HG02763 (cell line): ENCODE measurements around the gene TPPP2.

ENCODE experiments used
- ATAC-seq: cut with Tn5 transposase; IDR thresholded peaks from one replicate; pipeline ENCODE4 v1.9.1; 2021; ENCODE audit warnings: mild to moderate bottlenecking, moderate library complexity; ENCODE audit not compliant: unreplicated experiment

The TPPP2 gene

DNA sequence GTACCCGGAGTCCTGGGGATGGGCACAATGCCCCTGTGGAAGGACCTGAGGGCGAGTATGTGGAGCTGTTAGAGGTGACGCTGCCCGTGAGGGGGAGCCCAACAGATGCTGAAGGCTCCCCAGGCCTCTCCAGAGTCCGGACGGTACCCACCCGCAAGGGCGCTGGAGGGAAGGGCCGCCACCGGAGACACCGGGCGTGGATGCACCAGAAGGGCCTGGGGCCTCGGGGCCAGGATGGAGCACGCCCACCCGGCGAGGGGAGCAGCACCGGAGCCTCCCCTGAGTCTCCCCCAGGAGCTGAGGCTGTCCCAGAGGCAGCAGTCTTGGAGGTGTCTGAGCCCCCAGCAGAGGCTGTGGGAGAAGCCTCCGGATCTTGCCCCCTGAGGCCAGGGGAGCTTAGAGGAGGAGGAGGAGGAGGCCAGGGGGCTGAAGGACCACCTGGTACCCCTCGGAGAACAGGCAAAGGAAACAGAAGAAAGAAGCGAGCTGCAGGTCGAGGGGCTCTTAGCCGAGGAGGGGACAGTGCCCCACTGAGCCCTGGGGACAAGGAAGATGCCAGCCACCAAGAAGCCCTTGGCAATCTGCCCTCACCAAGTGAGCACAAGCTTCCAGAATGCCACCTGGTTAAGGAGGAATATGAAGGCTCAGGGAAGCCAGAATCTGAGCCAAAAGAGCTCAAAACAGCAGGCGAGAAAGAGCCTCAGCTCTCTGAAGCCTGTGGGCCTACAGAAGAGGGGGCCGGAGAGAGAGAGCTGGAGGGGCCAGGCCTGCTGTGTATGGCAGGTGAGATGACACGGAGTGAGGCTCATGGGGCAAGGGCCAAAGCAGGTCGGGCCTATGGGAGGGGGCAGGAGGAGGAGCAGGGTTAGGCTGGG, 44.6 kb downstream of the TPPP2 start:
- no peak for ATAC-seq

DNA sequence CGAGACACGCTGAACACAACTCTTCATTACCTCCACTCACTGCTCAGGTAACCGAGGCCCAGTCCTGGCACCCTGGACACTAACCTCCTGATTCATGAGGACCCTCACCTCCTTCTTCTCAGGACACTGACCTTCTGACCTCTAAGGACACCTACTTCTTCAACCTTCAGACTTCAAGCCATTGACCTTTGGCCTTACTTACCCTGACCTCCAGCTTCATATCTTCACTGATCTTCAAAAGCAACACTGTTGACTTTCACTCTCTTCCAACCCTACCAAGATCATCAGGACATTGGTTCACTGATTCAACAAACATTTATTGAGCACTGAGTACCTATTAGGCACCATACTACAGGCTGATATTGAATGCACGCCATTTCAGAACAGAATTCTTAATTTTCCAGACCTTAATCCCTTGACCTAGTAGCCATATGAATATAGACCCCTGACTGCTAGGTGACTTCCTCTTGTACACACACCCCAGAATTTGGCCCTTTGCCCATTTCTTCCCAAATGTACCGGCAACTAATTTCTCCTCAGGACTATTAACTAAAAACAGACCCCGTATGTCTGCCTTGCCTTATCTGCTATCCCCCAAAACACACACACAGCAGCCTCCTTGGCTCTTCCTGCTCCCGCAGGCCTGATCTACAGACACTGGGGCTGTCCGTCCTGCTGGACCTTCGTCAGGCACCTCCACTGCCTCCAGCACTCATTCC, 45.9 kb downstream of the TPPP2 start:
- no peak for ATAC-seq

DNA sequence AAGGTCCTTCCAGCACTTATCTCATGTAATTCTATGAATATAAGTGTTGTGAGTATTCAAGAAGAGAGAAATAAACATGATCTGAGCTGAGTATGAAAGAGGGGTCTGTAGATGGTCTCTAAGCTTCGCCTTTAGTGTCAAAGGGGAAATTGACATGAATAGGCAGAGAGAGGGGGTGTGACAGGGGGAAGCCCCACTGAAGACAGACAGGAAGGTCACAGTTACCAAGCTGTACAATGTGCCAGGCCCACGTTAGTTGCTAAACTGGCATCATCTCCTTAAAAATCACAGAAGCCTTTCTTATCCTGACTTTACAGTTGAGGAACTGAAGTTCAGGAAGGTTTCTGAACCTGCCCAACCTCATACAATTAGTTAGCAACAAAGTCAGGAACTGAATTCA, 47.7 kb downstream of the TPPP2 start:
- ATAC-seq = no peak

- no peak for ATAC-seq
Measured at GRCh38 chr14:21078287-21078686, 48.3 kb downstream of the TPPP2 start.

DNA sequence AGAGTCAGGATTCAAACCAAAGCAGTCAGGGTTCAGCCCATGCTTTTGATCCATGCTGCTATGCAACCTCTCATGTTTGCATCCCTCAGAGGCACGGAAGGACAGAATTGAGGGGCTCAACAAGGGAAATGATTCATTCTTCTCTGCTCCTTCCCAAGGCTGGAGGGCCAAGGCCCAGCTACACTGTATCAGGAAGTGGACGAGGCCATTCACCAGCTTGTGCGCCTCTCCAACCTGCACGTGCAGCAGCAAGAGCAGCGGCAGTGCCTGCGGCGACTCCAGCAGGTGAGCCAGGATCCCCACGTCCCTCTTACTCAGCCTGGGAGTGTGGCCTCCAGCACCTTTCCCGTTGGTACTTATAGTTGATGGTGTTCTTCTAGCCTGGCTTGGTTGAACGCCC, 48.7 kb downstream of the TPPP2 start:
- ATAC-seq = no peak

- ATAC-seq = no peak
Measured at GRCh38 chr14:21081521-21082142, 51.6 kb downstream of the TPPP2 start.
